ENCODE data around the gene HSFX2.

GRCh38 chrX:149631234-149632165 is 36.4 kb upstream of the HSFX2 start, which contains the start of gene TMEM185A:
- TF ChIP-seq EZH2 (IDR thresholded peaks at IDR 0.05) (no peak), POLR2AphosphoS5 (IDR thresholded peaks at IDR 0.05; ENCODE audit: borderline replicate concordance, low read depth, low read length) (no peak; the same call in 1 of the 2 replicates)
